CD14-positive monocyte (primary cell): ENCODE measurements around the gene RAB6A. TPM values are rescaled to one million over a fixed set of nuclear protein-coding genes. Genes with fewer than 3 reads are reported as not detected.

ENCODE experiments used
- DNase-seq, 3 donors: peaks; one replicate each; pipeline ENCODE4 v3.0.0-alpha.2; 2011 to 2022
- H2AFZ ChIP-seq: 2 replicates; pipeline ENCODE4 v1.6.0; 2012; ENCODE audit warnings: mild to moderate bottlenecking, low read depth, low read length, inconsistent platforms; ENCODE audit not compliant: insufficient read depth, poor library complexity, severe bottlenecking
- H3K27ac ChIP-seq, 2 donors: 1 replicate in 1 of 2; 2 replicates in 1 of 2; pipeline ENCODE4 v1.5.1; 2012 to 2013; ENCODE audit warnings: low read length in 2 of 2, control low read depth in 1 of 2, inconsistent platforms in 1 of 2, low read depth in 1 of 2, mild to moderate bottlenecking in 1 of 2
- H3K27me3 ChIP-seq, 2 donors: one replicate each; pipeline versions ENCODE4 v1.6.0 to v1.6.1; 2011 to 2013; ENCODE audit warnings: low read length in 2 of 2; ENCODE audit not compliant: control insufficient read depth in 2 of 2, insufficient read depth in 2 of 2
- H3K36me3 ChIP-seq, 2 donors: replicated peaks in 1 of 2; 1 replicate in 1 of 2; 2 replicates in 1 of 2; pipeline versions ENCODE4 v1.5.1 to v1.6.1; 2012 to 2013; ENCODE audit warnings: low read length in 2 of 2, control low read depth in 1 of 2, inconsistent platforms in 1 of 2, mild to moderate bottlenecking in 1 of 2; ENCODE audit not compliant: insufficient read depth in 2 of 2, control insufficient read depth in 1 of 2
- H3K4me1 ChIP-seq, 2 donors: 1 replicate in 1 of 2; 2 replicates in 1 of 2; pipeline versions ENCODE4 v1.5.1 to v1.6.1; 2012 to 2013; ENCODE audit warnings: low read length in 2 of 2, control low read depth in 1 of 2, inconsistent platforms in 1 of 2, mild to moderate bottlenecking in 1 of 2, moderate library complexity in 1 of 2; ENCODE audit not compliant: insufficient read depth in 2 of 2, control insufficient read depth in 1 of 2
- H3K4me2 ChIP-seq: replicated peaks from 2 replicates; pipeline ENCODE3; 2012; ENCODE audit warnings: low read length, moderate library complexity, mild to moderate bottlenecking; ENCODE audit not compliant: poor library complexity, severe bottlenecking; ENCODE audit errors: extremely low read depth
- H3K4me3 ChIP-seq, 3 experiments: fragments of 200-600 bp in 1 of 3; sonication (generic) in 1 of 3; replicated peaks in 1 of 3; 1 replicate in 2 of 3; 2 replicates in 1 of 3; pipeline ENCODE4 v1.5.1; 2011 to 2013; ENCODE audit warnings: low read length in 3 of 3, mild to moderate bottlenecking in 3 of 3, control low read depth in 2 of 3, low read depth in 2 of 3, inconsistent platforms in 1 of 3, moderate library complexity in 1 of 3
- H3K79me2 ChIP-seq: 2 replicates; pipeline ENCODE4 v1.6.0; 2012; ENCODE audit warnings: mild to moderate bottlenecking, control low read depth, inconsistent platforms, low read length, moderate library complexity; ENCODE audit not compliant: insufficient read depth
- H3K9ac ChIP-seq: 2 replicates; pipeline ENCODE4 v1.6.0; 2017; ENCODE audit warnings: low read length, mild to moderate bottlenecking; ENCODE audit not compliant: insufficient read depth, poor library complexity, severe bottlenecking
- H3K9me3 ChIP-seq, 2 donors: replicated peaks in 1 of 2; 1 replicate in 1 of 2; 2 replicates in 1 of 2; pipeline versions ENCODE4 v1.5.1 to v1.6.1; 2012 to 2013; ENCODE audit warnings: low read length in 2 of 2, control low read depth in 1 of 2; ENCODE audit not compliant: control insufficient read depth in 1 of 2, insufficient read depth in 1 of 2
- H4K20me1 ChIP-seq: 2 replicates; pipeline ENCODE4 v1.6.0; 2012; ENCODE audit warnings: mild to moderate bottlenecking, low read length, control low read depth, moderate library complexity; ENCODE audit not compliant: insufficient read depth
- H3K27ac Mint-ChIP-seq, 7 donors: one replicate each; pipeline ENCODE4 v1.8.0; 2020; ENCODE audit warnings: mild to moderate bottlenecking in 7 of 7, mixed read lengths in 7 of 7, moderate library complexity in 6 of 7, inconsistent platforms in 2 of 7
- H3K27me3 Mint-ChIP-seq, 3 donors: one replicate each; pipeline ENCODE4 v1.8.0; 2021 to 2022; ENCODE audit warnings: low read depth in 3 of 3, mild to moderate bottlenecking in 3 of 3, mixed read lengths in 3 of 3, moderate library complexity in 3 of 3, inconsistent platforms in 1 of 3
- H3K36me3 Mint-ChIP-seq, 2 donors: one replicate each; pipeline ENCODE4 v1.8.0; 2020; ENCODE audit warnings: mixed read lengths in 2 of 2, inconsistent platforms in 1 of 2, mild to moderate bottlenecking in 1 of 2
- H3K4me1 Mint-ChIP-seq: one replicate; pipeline ENCODE4 v1.8.0; 2020; ENCODE audit warnings: mild to moderate bottlenecking, mixed read lengths
- H3K4me3 Mint-ChIP-seq, 2 donors: one replicate each; pipeline ENCODE4 v1.8.0; 2020; ENCODE audit warnings: mild to moderate bottlenecking in 2 of 2, mixed read lengths in 2 of 2, moderate library complexity in 1 of 2
- H3K9me3 Mint-ChIP-seq, 7 donors: one replicate each; pipeline ENCODE4 v1.8.0; 2020 to 2022; ENCODE audit warnings: mixed read lengths in 7 of 7, mild to moderate bottlenecking in 6 of 7, moderate library complexity in 6 of 7, inconsistent platforms in 2 of 7
- WGBS: methylation state at CpG from one replicate; pipeline ENCODE4 v1.1.5; 2013; ENCODE audit warnings: missing lambda C conversion rate; ENCODE audit not compliant: insufficient coverage; 5-methylcytosine and 5-hydroxymethylcytosine counted together
- intact Hi-C, 2 donors: fragments of 100-400 bp; cut with micrococcal nuclease; formaldehyde crosslinking; loops; one replicate each; pipeline versions ENCODE4 v1.15.0 to v1.15.1; 2023
- polyA plus RNA-seq, 3 donors: library from polyadenylated mRNA; depleted of rRNA in 1 of 3; unstranded in 2 of 3; stranded (reverse) in 1 of 3; fragments of 300-500 nt in 2 of 3; fragments of >200 nt in 1 of 3; fragmentation: Illumina TruSeq in 2 of 3; gene quantifications; 1 replicate in 2 of 3; 2 replicates in 1 of 3; pipeline ENCODE4 v1.2.3, GENCODE V29; 2012 to 2021
- TF ChIP-seq, protein P1 (sequence below): fragments of 200-600 bp; IDR thresholded peaks from one replicate; pipeline ENCODE4 v1.8.0; 2022; ENCODE audit warnings: antibody characterized with exemption, mild to moderate bottlenecking

Gene RAB6A
- polyA plus RNA-seq, 3 donors = 38.3 to 91.3 (median 78.6) TPM

DNA sequence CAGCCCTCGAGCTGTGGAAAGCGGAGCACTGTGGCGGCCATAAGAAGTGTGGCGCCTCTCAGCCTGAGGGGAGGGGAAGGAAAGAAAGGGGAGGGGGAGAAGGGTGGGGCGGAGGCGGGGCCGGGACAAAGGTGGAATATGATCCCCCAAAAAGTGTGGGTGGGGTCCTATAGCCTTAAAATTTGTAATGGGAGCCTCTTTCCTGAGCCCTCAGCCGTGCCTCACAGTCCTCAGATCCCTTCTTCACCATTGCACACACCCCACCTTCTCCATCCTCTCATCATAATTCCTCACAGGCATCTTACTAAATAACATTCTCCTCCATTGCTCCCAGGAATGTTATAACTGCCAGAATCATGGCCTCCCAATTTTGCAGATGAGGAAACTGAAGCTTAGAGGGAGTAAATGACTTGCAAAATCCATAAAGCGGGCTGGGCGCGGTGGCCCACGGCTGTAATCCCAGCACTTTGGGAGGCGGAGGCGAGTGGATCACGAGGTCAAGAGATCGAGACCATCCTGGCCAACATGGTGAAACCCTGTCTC lies 600 bp upstream of the RAB6A start:
- peaks cover 23 to 36% of the 10 kb centered on the region in 2 donors for H3K4me1 ChIP-seq
- H4K20me1 ChIP-seq = peaks cover 34% of the 10 kb centered on the region
- DNase-seq = peak in 1 of 3 donors; percentile 4
- no peaks in the 10 kb centered on the region for H3K27me3 ChIP-seq
- peak overlapping the region; percentile 48 for H3K9ac ChIP-seq
- 38% methylated on average over 7 of the region's 16 CpGs for WGBS
- TF ChIP-seq, protein P1, sequence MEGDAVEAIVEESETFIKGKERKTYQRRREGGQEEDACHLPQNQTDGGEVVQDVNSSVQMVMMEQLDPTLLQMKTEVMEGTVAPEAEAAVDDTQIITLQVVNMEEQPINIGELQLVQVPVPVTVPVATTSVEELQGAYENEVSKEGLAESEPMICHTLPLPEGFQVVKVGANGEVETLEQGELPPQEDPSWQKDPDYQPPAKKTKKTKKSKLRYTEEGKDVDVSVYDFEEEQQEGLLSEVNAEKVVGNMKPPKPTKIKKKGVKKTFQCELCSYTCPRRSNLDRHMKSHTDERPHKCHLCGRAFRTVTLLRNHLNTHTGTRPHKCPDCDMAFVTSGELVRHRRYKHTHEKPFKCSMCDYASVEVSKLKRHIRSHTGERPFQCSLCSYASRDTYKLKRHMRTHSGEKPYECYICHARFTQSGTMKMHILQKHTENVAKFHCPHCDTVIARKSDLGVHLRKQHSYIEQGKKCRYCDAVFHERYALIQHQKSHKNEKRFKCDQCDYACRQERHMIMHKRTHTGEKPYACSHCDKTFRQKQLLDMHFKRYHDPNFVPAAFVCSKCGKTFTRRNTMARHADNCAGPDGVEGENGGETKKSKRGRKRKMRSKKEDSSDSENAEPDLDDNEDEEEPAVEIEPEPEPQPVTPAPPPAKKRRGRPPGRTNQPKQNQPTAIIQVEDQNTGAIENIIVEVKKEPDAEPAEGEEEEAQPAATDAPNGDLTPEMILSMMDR = no peak
- Mint-ChIP-seq H3K27me3 (peaks cover 0 to 10% (median 0%) of the 10 kb centered on the region in 3 donors), H3K9me3 (peaks cover 0 to 2% (median 0%) of the 10 kb centered on the region in 7 donors), H3K4me3 (peak overlapping the region; percentile 78 to 98), H3K4me1 (peaks cover 28% of the 10 kb centered on the region), H3K27ac (peak overlapping the region; percentile 70 to 91 (median 85)), H3K36me3 (no peaks in the 10 kb centered on the region)
- intact Hi-C loops = loop anchor here (1.0 kb wide), 1 partner anchor 18 kb away; no protein-coding TSS in a partner anchor
- H3K9me3 ChIP-seq = no peaks in the 10 kb centered on the region
- H3K27ac ChIP-seq = peak overlapping the region; percentile 76 to 85
- peak overlapping the region; percentile 83 for H3K4me2 ChIP-seq
- H3K4me3 ChIP-seq = peak overlapping the region; percentile 34 to 93 (median 42)
- peak overlapping the region; percentile 84 for H2AFZ ChIP-seq
- peaks cover 39% of the 10 kb centered on the region for H3K79me2 ChIP-seq
- H3K36me3 ChIP-seq = no peaks in the 10 kb centered on the region

DNA sequence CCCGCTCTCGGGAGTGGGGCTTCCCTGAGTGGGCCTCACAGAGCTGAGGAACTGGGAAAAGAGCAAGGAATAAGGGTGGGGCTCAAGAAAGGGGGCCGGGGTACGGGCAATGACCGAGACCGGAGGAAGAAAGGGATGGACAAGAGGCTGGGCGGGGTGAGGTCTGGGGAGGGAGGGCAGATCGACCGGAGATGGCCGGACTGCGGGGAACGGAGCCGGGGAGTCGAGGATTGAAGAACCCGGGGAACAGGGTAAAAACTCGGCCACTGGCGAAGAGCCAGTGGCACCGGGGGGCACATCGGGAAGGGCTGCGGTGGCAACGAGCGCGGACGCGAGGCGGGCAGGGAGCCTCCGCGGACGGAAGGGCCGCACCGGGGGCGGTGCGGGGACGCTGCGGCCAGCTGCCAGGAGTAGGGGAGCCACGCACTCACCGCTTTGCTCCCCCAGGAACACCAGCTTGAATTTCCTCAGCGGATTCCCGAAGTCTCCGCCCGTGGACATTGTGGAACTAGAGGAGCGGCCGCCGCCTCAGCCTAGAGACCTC lies 667 bp downstream of the RAB6A start:
- Histone ChIP-seq H3K36me3 (no peaks in the 10 kb centered on the region), H2AFZ (peak overlapping the region; percentile 90), H3K9me3 (peaks cover 0 to 3% of the 10 kb centered on the region in 2 donors), H3K4me3 (peak overlapping the region; percentile 72 to 93 (median 82)), H4K20me1 (peaks cover 46% of the 10 kb centered on the region), H3K27me3 (no peaks in the 10 kb centered on the region), H3K79me2 (peaks cover 52% of the 10 kb centered on the region), H3K4me2 (peak overlapping the region; percentile 97), H3K9ac (peak overlapping the region; percentile 90), H3K27ac (peak overlapping the region; percentile 85 to 89), H3K4me1 (peaks cover 23 to 44% of the 10 kb centered on the region in 2 donors)
- Mint-ChIP-seq H3K4me3 (peak overlapping the region; percentile 96 to 98), H3K27me3 (peaks cover 0 to 3% (median 2%) of the 10 kb centered on the region in 3 donors), H3K36me3 (peaks cover 0 to 5% of the 10 kb centered on the region in 2 donors), H3K27ac (peak overlapping the region; percentile 76 to 92 (median 89)), H3K9me3 (peaks cover 0 to 8% (median 3%) of the 10 kb centered on the region in 7 donors), H3K4me1 (peaks cover 35% of the 10 kb centered on the region)
- TF ChIP-seq, protein P1 = no peak
- intact Hi-C loops = no loop called here
- under 1% methylated on average over 42 of the region's 44 CpGs for WGBS
- no peak for DNase-seq
